SU-DHL-6 (cell line): ENCODE results near the gene MYH15.

ENCODE experiments used
- H2AFZ ChIP-seq: fragments of 200-600 bp; sonication (generic); 2 replicates; pipeline ENCODE4 v1.6.1; 2014; ENCODE audit warnings: low read depth, mild to moderate bottlenecking, moderate library complexity, mixed read lengths, antibody characterized with exemption, low read length; ENCODE audit not compliant: severe bottlenecking
- H3F3A ChIP-seq: fragments of 200-600 bp; shearing (Covaris generic); 2 replicates; pipeline ENCODE4 v1.6.0; 2016; ENCODE audit warnings: antibody characterized with exemption, mild to moderate bottlenecking; ENCODE audit not compliant: insufficient read depth
- H3K27ac ChIP-seq: fragments of 200-600 bp; sonication (generic); 2 replicates; pipeline ENCODE4 v1.5.1; 2016; ENCODE audit warnings: low read depth, mild to moderate bottlenecking, low read length, moderate library complexity, mixed read lengths
- H3K27me3 ChIP-seq: fragments of 200-600 bp; sonication (generic), shearing (Covaris generic); 2 replicates; pipeline ENCODE4 v1.6.0; 2014; ENCODE audit warnings: mild to moderate bottlenecking, low read length
- H3K36me3 ChIP-seq: fragments of 200-600 bp; sonication (generic); 2 replicates; pipeline ENCODE4 v1.6.1; 2014; ENCODE audit warnings: mild to moderate bottlenecking, low read length, mixed read lengths
- H3K4me2 ChIP-seq: fragments of 300-600, 200-600 bp; shearing (Covaris generic), sonication (generic); 2 replicates; pipeline ENCODE4 v1.6.0; 2014; ENCODE audit warnings: low read length, low read depth, mild to moderate bottlenecking; ENCODE audit not compliant: poor library complexity, severe bottlenecking
- H3K4me3 ChIP-seq: fragments of 200-600 bp; sonication (generic); 2 replicates; pipeline ENCODE4 v1.5.1; 2014; ENCODE audit warnings: antibody characterized with exemption, low read length, mild to moderate bottlenecking, mixed read lengths; ENCODE audit not compliant: insufficient read depth, poor library complexity, severe bottlenecking
- H3K79me2 ChIP-seq: fragments of 200-600 bp; sonication (generic); 2 replicates; pipeline ENCODE4 v1.6.1; 2014; ENCODE audit warnings: mild to moderate bottlenecking, low read length, moderate library complexity; ENCODE audit not compliant: insufficient read depth
- H3K9ac ChIP-seq: fragments of 200-600 bp; sonication (generic); 2 replicates; pipeline ENCODE4 v1.7.0; 2014; ENCODE audit warnings: mild to moderate bottlenecking, low read length
- H3K9me2 ChIP-seq: fragments of 200-600 bp; sonication (generic); replicated peaks from 2 replicates; pipeline ENCODE4 v1.6.1; 2014; ENCODE audit warnings: low read length; ENCODE audit not compliant: insufficient read depth
- H3K9me3 ChIP-seq: fragments of 200-600 bp; sonication (generic); 2 replicates; pipeline ENCODE4 v1.6.1; 2014; ENCODE audit warnings: low read length, mixed read lengths; ENCODE audit not compliant: insufficient read depth
- H4K20me1 ChIP-seq: fragments of 200-600 bp; sonication (generic); 2 replicates; pipeline ENCODE4 v1.6.1; 2014; ENCODE audit warnings: low read depth, mild to moderate bottlenecking, antibody characterized with exemption, low read length, moderate library complexity, mixed read lengths
- CTCF ChIP-seq: fragments of 200-600 bp; sonication (generic); IDR thresholded peaks from one replicate; pipeline ENCODE4 v1.5.1; 2017; ENCODE audit warnings: antibody characterized with exemption, mild to moderate bottlenecking, low read length, moderate library complexity; ENCODE audit not compliant: insufficient read depth, poor library complexity, severe bottlenecking
- EZH2phosphoT487 ChIP-seq: fragments of 200-600 bp; sonication (generic), shearing (Covaris generic); conservative IDR thresholded peaks from 2 replicates; pipeline ENCODE4 v1.6.1; 2018; ENCODE audit warnings: mild to moderate bottlenecking, antibody characterized with exemption, low read length, moderate library complexity, mixed read lengths

MYH15 gene

GRCh38 chr3:108428586-108428985 is 81.8 kb downstream of the MYH15 start:
- H3K79me2 ChIP-seq, result no peaks in the 10 kb centered on the region
- H3K9me2 ChIP-seq, result no peaks in the 10 kb centered on the region
- no peaks in the 10 kb centered on the region for H3K27me3 ChIP-seq
- no peaks in the 10 kb centered on the region for H3K36me3 ChIP-seq
- H4K20me1 ChIP-seq, result no peaks in the 10 kb centered on the region
- no peak overlapping the region for H2AFZ ChIP-seq
- H3K4me2 ChIP-seq, result no peak overlapping the region
- H3F3A ChIP-seq, result no peaks in the 10 kb centered on the region
- no peak for TF ChIP-seq EZH2phosphoT487
- no peak for TF ChIP-seq CTCF
- H3K27ac ChIP-seq, result no peak overlapping the region
- H3K9me3 ChIP-seq, result peaks cover 9% of the 10 kb centered on the region; the same call in 1 of the 2 replicates
- H3K4me3 ChIP-seq, result no peak overlapping the region
- no peak overlapping the region for H3K9ac ChIP-seq

DNA sequence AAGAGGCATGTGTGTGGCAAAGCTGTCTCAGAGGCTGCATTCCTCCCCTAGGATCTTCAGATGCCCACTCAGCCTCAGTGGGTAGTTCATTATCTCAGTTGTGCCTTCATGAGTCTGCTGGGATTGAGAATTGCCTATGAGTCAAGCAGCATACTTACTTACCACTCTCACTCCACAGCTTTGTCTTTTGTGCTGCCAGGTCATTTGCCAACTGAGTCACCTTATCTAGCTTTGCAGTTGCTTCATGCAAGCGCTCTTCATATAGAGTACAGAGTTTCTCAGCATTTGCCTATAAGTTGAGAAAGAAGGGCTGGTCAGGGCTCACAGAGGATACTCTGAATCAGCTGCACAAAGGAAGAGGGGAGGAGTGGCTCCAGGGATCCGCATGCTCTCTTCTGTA is 89.5 kb downstream of the MYH15 start:
- no peak overlapping the region for H3K27ac ChIP-seq
- TF ChIP-seq EZH2phosphoT487 (no peak), CTCF (no peak)
- no peaks in the 10 kb centered on the region for H3K9me3 ChIP-seq
- no peaks in the 10 kb centered on the region for H4K20me1 ChIP-seq
- no peaks in the 10 kb centered on the region for H3K9me2 ChIP-seq
- H3K36me3 ChIP-seq, result no peaks in the 10 kb centered on the region
- H3K9ac ChIP-seq, result no peak overlapping the region
- no peaks in the 10 kb centered on the region for H3F3A ChIP-seq
- H2AFZ ChIP-seq, result no peak overlapping the region
- H3K27me3 ChIP-seq, result no peaks in the 10 kb centered on the region
- H3K79me2 ChIP-seq, result no peaks in the 10 kb centered on the region
- no peak overlapping the region for H3K4me3 ChIP-seq
- H3K4me2 ChIP-seq, result no peak overlapping the region

GRCh38 chr3:108416111-108416869 is 94.1 kb downstream of the MYH15 start:
- Histone ChIP-seq H2AFZ (no peak overlapping the region), H4K20me1 (no peaks in the 10 kb centered on the region), H3K9ac (no peak overlapping the region), H3K27ac (no peak overlapping the region), H3K4me2 (no peak overlapping the region), H3K27me3 (no peaks in the 10 kb centered on the region), H3K4me3 (no peak overlapping the region), H3F3A (no peaks in the 10 kb centered on the region), H3K9me2 (no peaks in the 10 kb centered on the region), H3K79me2 (no peaks in the 10 kb centered on the region), H3K9me3 (no peaks in the 10 kb centered on the region), H3K36me3 (no peaks in the 10 kb centered on the region)
- no peak for TF ChIP-seq EZH2phosphoT487
- no peak for TF ChIP-seq CTCF
